Fibroblast of skin of left quadriceps (primary cell): Measurements from ENCODE around the gene CCDC87.
A peak's percentile ranks its signal among the peaks of the same experiment; 100 is the strongest.

ENCODE experiments used
- DNase-seq, 2 experiments: peaks; one replicate each; pipeline ENCODE4 v3.0.0-alpha.2; 2013; ENCODE audit warnings: low read depth in 2 of 2

The CCDC87 gene

GRCh38 chr11:66581261-66581660, 11.6 kb downstream of the CCDC87 start:
- no peak for DNase-seq

- no peak for DNase-seq
These were observed 12.1 kb downstream of the CCDC87 start for GRCh38 chr11:66580803-66581202.

GRCh38 chr11:66579017-66579606, 13.8 kb downstream of the CCDC87 start:
- peak; percentile 38 to 41 for DNase-seq

- DNase-seq: no peak
These were observed 22.0 kb downstream of the CCDC87 start for GRCh38 chr11:66570850-66571180.

GRCh38 chr11:66570079-66570849, 22.6 kb downstream of the CCDC87 start:
- no peak for DNase-seq

- DNase-seq: no peak
These were observed 23.8 kb downstream of the CCDC87 start for GRCh38 chr11:66569076-66569475.

- DNase-seq: peak in 1 of 2 experiments; percentile 41
These were observed 24.5 kb downstream of the CCDC87 start, which contains the start of gene CTSF for GRCh38 chr11:66568124-66568916. Gene CTSF (minus strand): TSS chr11:66568606. CDS start chr11:66568486, 120 bp downstream.

GRCh38 chr11:66567787-66568123, 25.1 kb downstream of the CCDC87 start:
- DNase-seq: no peak

- no peak for DNase-seq
These were observed 26.6 kb downstream of the CCDC87 start for GRCh38 chr11:66566221-66566620.

GRCh38 chr11:66564984-66565383, 27.9 kb downstream of the CCDC87 start:
- no peak for DNase-seq

GRCh38 chr11:66564538-66564937, 28.3 kb downstream of the CCDC87 start:
- DNase-seq: no peak

- DNase-seq: no peak
These were observed 29.0 kb downstream of the CCDC87 start for GRCh38 chr11:66563832-66564231.

GRCh38 chr11:66562907-66563583, 29.8 kb downstream of the CCDC87 start:
- DNase-seq: no peak

- no peak for DNase-seq
These were observed 30.6 kb downstream of the CCDC87 start for GRCh38 chr11:66562275-66562674.

GRCh38 chr11:66561975-66562248, 31.0 kb downstream of the CCDC87 start:
- no peak for DNase-seq

- no peak for DNase-seq
These were observed 31.5 kb downstream of the CCDC87 start for GRCh38 chr11:66561178-66561974.

GRCh38 chr11:66559866-66560676, 32.8 kb downstream of the CCDC87 start:
- DNase-seq: no peak

- DNase-seq: no peak
These were observed 33.6 kb downstream of the CCDC87 start for GRCh38 chr11:66559142-66559865.

GRCh38 chr11:66557733-66558326, 35.0 kb downstream of the CCDC87 start:
- DNase-seq: no peak

- DNase-seq: no peak
These were observed 36.8 kb downstream of the CCDC87 start for GRCh38 chr11:66556086-66556485.
